GM15510 (cell line): Measurements from ENCODE around the gene PTGIS.

Experiments
- POLR2A ChIP-seq: IDR thresholded peaks from 3 replicates; pipeline ENCODE4 v1.6.1; 2011; ENCODE audit warnings: borderline replicate concordance; ENCODE audit not compliant: insufficient read length; ENCODE audit errors: extremely low read depth

The PTGIS gene

DNA sequence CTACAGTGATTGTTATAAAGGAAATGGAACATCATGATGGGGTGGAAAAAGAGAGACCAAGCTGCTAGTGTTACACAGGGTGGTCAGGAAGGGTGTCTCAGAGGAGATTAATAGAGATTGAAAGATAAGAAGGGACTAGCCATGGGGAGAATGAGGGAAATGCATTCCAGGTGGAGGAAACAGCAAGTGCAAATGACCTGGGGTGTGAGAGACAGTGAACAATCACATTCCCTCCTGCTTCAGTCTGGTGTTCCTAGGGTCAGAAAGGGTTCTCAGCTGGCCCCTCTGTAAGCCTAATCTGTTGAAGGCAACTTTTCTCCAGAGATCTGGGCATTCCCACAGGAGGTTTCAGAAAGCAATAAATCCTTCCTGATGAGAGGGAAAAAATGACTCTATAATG is 81.9 kb downstream of the PTGIS start:
- no peak for TF ChIP-seq POLR2A

DNA sequence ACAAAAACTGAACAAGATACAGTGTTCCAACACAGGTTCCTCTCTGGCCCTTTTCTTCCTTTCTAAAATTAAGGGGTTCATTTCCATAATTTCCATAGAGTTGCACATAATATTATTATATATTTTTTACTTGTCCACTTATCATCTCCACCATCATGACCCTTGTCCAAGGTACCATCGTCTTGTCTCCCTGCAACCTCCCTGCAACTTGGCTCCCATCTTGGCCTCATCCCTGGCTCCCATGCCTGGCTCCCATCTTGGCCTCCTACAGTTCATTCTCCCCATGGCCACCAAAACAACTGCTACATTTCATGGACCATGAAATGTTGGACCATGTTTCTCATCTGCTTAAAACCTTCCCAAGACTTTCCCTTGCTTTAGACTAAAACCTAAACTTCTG is 82.4 kb downstream of the PTGIS start:
- TF ChIP-seq POLR2A: no peak

DNA sequence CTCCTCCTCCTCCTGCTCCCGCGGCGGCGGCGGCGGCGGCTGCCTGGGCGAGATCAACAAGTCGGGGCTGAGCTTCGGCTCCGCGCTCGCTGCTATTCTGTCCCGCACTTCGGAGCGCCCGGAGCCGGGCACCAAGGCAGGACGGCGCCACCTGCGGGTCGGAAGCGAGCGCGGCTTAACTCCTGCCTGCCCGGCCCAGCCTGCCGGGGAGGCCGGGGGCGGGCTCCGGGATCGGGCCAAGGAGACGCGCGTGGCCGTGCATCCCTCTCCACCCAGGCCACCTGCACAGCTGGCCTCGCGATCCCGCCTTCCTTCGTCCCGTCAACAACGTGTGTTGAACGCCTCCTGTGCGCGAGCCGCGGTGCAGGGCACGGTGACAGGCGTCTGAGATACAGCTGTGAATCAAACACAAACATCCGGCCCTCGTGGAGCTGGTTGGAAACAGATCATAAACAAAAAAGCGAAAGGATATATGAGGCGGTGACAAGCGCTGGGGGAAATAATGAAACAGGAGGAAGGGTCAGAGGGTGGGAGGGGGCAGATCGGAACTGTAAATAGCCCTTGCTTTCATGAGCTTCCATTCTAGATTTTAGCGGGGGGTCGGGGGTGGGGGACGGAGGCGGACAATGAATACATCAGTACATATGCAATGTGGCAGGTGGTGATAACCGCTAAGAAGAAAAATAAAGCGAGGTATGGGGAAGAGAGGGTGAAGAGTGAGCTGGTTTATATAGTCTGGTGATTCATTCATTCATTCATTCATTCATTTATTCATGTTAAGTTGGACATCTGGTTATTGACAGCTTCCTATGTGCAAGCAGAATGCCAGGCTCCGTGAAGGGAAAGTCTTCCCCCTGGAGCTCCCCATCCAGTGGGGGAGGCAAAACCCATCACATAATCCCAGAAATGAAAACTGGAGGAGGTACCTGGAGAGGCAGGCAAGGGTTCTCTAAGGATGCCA is 83.5 kb downstream of the PTGIS start:
- no peak for TF ChIP-seq POLR2A

DNA sequence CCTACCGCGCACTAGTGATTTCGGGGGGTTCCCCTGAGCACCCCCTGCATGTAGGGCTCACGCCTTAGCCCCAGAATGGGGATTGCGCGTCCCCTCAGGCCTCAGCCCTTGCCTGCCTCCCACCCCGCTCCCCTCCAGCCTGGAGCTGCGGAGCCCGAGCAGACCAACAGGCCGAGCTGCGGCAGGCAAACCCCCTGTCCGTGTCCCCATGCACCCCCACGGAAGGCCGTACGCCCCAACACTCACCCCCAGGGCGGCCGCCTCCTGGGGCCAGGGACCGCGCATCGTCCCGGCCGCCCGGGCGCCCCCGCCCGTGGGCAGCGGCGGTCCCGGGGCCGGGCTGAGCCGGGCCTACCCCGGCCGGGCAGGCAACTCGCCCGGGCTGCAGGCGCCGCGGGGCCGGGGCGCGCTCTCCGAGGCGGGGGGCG is 84.2 kb downstream of the PTGIS start:
- no peak for TF ChIP-seq POLR2A

DNA sequence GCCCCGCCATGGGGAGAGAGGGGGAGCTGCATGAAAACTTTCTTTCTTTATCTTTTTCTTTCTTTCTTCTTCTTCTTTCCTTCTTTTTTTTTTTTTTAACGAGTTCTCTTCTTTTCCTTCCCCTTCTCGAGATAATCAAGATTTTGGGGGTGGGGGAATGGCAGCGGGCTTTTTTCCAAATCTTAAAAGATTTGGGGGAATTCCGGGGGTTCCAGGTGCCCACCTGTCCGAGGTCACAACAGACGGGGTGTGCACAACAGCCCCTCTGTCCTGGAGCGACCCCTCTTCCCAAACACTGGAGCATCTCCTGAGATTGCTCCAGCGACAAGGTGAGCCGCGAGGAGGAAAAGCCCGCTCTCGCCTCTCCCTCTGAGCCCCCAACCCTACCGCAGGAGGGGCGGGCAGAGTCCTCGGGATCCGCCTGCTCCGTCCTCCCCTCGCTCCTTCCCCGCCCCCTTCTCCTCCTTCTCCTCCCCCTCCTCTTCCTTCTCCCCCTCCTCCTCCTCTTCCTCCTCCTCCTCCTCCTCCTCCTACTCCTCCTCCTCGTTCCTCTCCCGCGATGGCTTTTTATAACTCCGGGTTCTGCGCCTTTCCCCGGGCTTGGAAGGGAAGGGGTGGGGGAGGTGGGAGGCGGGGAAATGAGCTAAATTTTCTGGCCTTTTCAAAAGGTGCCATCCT is 84.8 kb downstream of the PTGIS start:
- TF ChIP-seq POLR2A: no peak

DNA sequence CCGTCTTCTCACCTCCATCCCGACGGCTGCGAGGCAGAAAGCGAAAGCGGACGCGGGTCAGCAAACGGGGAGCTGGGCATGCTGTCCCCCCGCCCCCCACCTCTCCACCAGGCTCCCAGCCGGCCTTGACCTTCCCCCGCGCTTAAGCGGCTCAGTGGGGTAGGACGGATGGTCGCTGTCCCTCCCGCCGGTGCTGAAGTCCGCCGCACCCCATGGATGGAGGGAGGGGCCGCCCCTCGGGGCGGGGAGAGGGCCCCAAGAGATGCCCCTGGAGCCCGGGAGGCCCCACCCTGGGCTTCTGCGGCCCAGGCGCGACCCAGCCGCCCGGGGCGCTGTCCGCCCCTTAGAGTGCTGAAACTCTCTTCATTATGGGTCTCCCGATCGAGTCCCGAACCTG is 85.3 kb downstream of the PTGIS start, which contains the start of gene KCNB1:
Gene KCNB1, minus strand, starts transcription at position 48 of the 397 bp plus-strand sequence. CDS start 188 bp downstream, outside the sequence.
- no peak for TF ChIP-seq POLR2A

DNA sequence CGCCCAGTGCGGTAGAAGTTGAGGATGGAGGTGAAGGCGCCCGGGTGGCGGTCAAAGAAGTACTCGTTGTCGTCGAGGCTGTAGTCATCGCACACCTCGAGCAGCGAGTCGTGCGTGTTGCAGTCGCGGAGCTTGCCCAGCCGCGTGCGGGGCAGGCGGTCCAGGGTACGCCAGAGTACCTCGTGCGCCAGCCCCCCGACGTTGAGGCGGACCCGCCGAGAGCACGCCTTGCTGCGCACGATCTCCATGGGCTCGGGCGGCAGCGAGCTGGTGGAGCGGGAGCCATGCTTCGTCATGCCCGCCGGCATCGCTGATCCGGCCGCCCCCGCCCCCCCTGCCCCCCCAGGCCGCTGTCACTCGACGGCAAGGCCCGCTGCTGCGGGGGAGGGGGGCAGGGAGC is 85.8 kb downstream of the PTGIS start:
- no peak for TF ChIP-seq POLR2A

DNA sequence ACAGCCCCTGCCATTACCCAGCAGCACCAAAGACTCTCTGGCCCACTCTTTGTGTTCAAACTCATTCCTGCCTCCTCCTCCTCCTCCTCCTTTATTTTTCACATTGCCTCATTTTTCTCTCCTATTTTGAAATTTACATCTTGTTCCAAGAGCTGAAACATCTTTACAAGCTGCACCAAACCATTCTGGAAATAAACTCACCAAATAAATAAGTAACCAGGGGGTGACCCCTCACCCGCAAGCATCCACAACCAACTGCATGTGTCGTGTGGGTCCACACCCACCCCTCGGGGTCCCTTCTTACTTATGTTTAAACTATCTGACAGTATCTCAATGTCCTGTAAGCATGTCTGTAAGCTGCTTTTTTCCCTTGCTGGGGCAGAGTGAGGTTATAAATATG is 86.8 kb downstream of the PTGIS start:
- no peak for TF ChIP-seq POLR2A

DNA sequence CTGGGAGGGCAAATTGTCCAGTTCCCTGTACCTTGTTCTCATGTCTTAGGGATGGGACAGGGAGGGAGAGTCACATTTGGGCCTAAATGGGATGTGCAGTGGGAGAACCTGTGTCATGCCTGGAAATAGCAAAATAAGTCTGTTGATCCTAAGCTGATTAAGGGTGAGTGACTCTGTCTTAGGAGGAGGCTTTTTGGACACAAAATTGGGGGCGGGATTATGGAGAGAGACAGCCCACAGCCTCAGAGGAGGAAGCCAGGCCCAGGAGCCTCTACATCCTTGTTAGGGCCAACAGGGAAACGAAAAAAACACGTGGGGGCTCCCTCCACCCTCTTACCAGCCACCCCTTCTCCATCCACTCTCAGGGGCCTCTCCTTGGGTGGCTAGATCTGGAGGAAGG is 87.7 kb downstream of the PTGIS start:
- TF ChIP-seq POLR2A: no peak

DNA sequence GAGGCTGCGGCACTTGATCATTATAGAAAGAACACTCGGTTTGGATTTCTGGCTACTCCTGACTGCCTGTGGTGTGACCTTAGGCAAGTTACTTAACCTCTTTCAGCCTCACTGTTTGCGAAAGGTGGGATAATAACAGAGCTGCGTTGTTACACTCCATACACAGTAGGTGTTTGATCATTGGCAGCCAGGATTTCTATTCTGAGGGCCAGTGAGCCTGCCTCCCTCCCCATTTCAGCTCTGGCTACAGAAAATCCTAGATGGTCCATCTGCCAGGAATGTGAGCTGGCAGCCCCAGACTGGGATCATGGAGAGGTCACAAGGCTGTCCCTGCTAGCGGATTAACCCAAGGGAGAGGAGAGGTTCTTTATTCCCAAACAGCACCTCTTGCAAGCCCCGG is 88.2 kb downstream of the PTGIS start:
- no peak for TF ChIP-seq POLR2A

DNA sequence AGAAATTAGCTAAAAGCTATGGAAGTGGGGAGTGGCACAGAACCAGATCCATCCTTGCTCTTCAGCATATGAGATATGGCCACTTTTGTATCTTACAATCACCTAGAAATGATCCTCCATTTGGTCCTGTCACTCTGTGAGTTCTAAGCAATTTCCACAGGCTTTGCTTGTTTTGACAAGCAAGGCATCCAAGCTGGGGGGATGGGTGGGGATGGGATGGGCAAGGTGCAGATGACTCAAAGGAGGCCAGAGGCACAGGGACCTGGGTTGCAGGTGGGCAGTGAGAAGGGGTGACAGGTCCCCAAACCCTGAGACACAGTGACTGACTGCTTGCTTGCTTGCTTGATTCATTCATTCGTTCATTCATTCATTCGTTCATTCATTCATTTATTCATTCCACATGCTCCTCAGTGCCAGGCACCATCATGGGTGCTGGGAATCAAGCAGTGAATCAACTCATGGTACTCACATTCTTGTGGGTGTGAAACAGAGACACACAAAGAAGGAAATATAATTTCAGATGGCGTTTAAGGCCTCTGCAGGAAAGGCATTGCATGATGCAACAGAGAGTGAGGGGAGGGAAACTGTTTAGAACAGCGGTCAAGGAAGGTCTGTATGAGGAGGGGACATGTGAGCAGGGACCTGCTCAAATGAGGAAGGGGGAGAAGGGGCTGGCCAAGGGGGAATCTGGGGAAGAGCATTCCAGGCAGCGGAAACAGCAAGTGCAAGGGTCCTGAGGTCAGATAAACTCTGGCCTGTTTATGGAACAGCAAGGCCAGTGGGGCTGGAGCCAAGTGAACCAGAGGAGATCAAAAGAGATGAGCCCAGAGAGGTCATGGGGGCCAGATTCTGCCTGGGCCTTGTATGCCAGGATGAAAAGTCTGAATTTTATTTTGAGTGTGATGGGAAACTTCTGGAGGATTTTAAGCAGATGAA is 88.9 kb downstream of the PTGIS start:
- TF ChIP-seq POLR2A: no peak

DNA sequence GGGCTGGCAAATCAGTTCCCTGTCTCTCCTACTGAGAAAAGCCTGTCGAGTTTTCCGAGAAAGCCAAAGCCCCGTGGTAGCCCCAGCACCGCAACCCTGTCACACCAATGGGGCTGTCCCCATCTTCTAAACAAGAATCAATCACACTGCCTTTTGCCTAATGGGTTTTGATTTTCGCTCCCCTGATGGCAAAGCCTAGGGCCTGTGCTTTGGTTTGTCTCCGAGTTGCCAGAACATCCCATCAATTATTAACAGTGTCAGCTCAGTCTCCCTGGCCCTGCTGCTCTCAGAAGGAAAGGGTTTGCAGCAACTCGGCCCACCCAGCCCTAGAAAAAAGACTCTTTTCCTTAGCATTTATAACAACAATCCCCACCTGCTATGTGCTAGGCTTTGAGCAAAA is 89.7 kb downstream of the PTGIS start:
- TF ChIP-seq POLR2A: no peak

DNA sequence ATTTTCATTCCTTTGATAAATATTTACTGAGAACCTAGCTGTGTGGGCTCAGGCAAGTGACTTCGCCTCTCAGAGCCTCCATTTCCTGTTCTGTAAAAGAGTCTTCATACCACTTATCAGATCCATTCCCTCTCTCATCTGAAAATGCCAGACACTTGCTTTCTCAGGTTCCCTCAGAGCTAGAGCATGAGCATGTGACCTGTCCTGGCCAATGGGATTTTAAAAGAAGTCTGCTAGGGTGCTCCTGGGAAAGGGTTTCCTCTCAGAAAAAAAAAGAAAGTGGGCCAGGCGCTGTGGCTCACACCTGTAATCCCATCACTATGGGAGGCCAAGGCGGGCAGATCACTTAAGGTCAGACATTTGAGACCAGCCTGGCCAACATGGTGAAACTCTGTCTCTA is 90.7 kb downstream of the PTGIS start:
- TF ChIP-seq POLR2A: no peak

DNA sequence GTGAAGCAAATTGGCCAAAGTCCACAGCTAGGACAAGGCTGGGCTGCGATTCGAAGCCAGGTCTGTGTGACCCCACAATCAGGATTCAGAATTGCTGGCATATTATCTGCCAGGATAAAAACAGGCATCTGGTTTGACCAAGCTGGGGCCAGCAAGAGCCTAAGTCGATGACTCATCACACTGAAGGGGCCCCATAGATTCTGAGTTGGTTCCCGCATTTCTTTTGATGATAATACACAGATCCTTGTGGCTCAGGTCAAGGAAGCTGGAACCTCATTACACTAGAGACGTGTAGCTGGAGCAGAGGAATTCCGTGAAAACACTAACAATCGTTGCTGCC is 92.0 kb downstream of the PTGIS start:
- no peak for TF ChIP-seq POLR2A

DNA sequence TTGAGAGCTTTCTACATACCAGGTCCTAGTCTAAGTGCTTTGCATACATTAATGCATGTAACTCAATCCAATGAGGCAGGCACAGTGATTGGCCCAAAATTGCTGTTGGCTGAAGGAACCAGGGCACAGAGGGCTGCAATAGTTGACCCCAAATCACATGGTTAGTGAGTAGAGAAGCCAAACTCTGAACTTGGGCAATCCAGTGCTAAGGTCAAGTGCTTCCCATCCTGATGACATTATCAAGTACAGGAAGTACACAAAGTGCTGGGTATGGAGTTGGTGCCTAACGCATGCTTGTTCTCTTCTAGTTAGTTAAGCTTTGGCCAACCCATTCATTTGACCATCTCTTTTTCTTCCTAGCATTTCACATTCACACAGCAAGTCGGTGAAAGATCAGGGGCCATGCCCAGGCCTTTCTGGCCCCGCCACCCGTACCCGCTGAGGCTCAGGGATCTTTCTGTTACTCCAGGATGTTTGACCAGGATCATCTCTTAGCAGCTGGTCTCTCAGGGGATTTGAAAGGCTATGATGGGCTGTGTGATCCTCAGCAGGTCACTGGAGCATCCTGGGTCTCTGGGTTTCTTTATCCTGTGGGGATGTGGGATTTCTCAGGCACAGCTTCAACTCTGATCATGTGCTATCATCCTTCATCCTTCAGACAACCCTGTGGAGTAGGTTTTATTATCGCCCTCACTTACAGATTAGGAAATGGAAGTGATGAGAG is 92.5 kb downstream of the PTGIS start:
- no peak for TF ChIP-seq POLR2A

DNA sequence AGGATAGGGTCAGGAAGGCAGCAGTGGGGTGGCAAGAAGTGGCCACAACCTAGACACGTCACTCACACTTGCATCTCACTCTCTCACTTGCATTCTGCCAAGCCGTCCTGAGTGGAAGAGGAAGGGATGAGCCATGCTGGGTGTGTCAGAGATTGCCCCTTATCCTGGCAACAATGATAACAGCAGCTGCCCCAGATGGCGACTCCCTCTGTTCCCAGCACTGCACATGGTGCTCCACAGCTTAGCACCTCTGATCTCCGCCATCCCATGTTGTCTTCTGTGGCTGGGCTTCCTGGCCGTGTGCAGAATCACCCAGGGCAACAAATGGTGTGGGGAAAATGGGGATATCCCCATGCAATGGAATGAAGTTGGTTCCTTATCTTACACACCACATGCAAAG is 96.5 kb downstream of the PTGIS start:
- no peak for TF ChIP-seq POLR2A
